Measurements from ENCODE around the gene HSPBP1.
A peak's percentile ranks its signal among the peaks of the same experiment; 100 is the strongest.

HSPBP1 gene

GRCh38 chr19:55309448-55309847 is 29.5 kb upstream of the HSPBP1 start:
- no peaks in the 10 kb centered on the region for H4K20me1 ChIP-seq (ENCODE audit: insufficient read depth, low read length)
- TF ChIP-seq CTCF (IDR thresholded peaks at IDR 0.05; ENCODE audit: low read length) (no peak), EZH2 (IDR thresholded peaks at IDR 0.05; ENCODE audit: borderline replicate concordance, low read length) (no peak)
- no peak overlapping the region for H3K4me2 ChIP-seq (ENCODE audit: low read length)
- H3K9me3 ChIP-seq (ENCODE audit: low read length) = no peaks in the 10 kb centered on the region
- peaks cover 23% of the 10 kb centered on the region for H3K36me3 ChIP-seq (ENCODE audit: insufficient read depth, low read length)
- H3F3A ChIP-seq (ENCODE audit: insufficient read depth, low read length) = no peaks in the 10 kb centered on the region
- H3K9me2 ChIP-seq (ENCODE audit: low read depth, low read length) = no peaks in the 10 kb centered on the region
- H3K79me2 ChIP-seq (ENCODE audit: insufficient read depth, low read length) = no peaks in the 10 kb centered on the region
- no peak overlapping the region for H3K9ac ChIP-seq (ENCODE audit: low read length)
- H3K4me3 ChIP-seq (ENCODE audit: low read depth, low read length, poor library complexity, severe bottlenecking) = no peak overlapping the region
- peaks cover 23% of the 10 kb centered on the region for H3K4me1 ChIP-seq (ENCODE audit: insufficient read depth, low read length, severe bottlenecking)
- H3K27me3 ChIP-seq (ENCODE audit: insufficient read depth, low read length) = no peaks in the 10 kb centered on the region
- no peak overlapping the region for H2AFZ ChIP-seq (ENCODE audit: low read length)
- H3K27ac ChIP-seq (ENCODE audit: low read depth, low read length, poor library complexity, severe bottlenecking) = no peak overlapping the region

DNA sequence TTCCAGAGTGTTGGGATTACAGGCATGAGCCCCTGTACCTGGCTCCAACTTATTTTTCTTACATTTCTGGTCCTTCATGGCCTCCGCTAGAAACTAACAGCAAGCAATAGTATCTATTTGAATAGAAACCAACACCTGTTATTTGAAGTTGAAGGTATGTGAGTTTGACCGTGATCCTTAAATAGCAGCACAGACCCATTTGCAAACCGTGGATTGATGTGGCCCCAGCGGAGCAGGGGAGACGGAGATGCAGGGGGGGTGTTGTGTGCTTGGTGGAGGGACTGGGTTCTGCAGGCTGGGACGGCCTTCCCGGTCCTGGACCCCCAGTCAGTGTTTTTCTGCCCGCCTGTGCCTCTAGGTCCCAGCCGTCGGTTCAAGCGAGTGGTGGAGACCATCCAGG is 28.4 kb upstream of the HSPBP1 start:
- H3K36me3 ChIP-seq (ENCODE audit: insufficient read depth, low read length) = peaks cover 23% of the 10 kb centered on the region
- H3K79me2 ChIP-seq (ENCODE audit: insufficient read depth, low read length) = no peaks in the 10 kb centered on the region

GRCh38 chr19:55306712-55307111 is 26.8 kb upstream of the HSPBP1 start:
- TF ChIP-seq CTCF (IDR thresholded peaks at IDR 0.05; ENCODE audit: low read length) = no peak
- no peak for TF ChIP-seq EZH2 (IDR thresholded peaks at IDR 0.05; ENCODE audit: borderline replicate concordance, low read length)
- H3K36me3 ChIP-seq (ENCODE audit: insufficient read depth, low read length) = peaks cover 23% of the 10 kb centered on the region
- H4K20me1 ChIP-seq (ENCODE audit: insufficient read depth, low read length) = no peaks in the 10 kb centered on the region
- no peak overlapping the region for H3K4me2 ChIP-seq (ENCODE audit: low read length)
- peaks cover 32% of the 10 kb centered on the region for H3K4me1 ChIP-seq (ENCODE audit: insufficient read depth, low read length, severe bottlenecking)
- no peak overlapping the region for H3K4me3 ChIP-seq (ENCODE audit: low read depth, low read length, poor library complexity, severe bottlenecking)
- H2AFZ ChIP-seq (ENCODE audit: low read length) = no peak overlapping the region
- no peaks in the 10 kb centered on the region for H3K9me3 ChIP-seq (ENCODE audit: low read length)
- no peak overlapping the region for H3K27ac ChIP-seq (ENCODE audit: low read depth, low read length, poor library complexity, severe bottlenecking)
- H3K9me2 ChIP-seq (ENCODE audit: low read depth, low read length) = no peaks in the 10 kb centered on the region
- no peaks in the 10 kb centered on the region for H3K79me2 ChIP-seq (ENCODE audit: insufficient read depth, low read length)
- H3F3A ChIP-seq (ENCODE audit: insufficient read depth, low read length) = no peaks in the 10 kb centered on the region
- no peak overlapping the region for H3K9ac ChIP-seq (ENCODE audit: low read length)
- H3K27me3 ChIP-seq (ENCODE audit: insufficient read depth, low read length) = no peaks in the 10 kb centered on the region

More for the DNA sequence above, 28.4 kb upstream of the HSPBP1 start:
- Histone ChIP-seq H3K4me2 (ENCODE audit: low read length) (peak overlapping the region; percentile 29; the same call in 1 of the 2 replicates), H2AFZ (ENCODE audit: low read length) (no peak overlapping the region), H3K9me3 (ENCODE audit: low read length) (no peaks in the 10 kb centered on the region), H3F3A (ENCODE audit: insufficient read depth, low read length) (no peaks in the 10 kb centered on the region), H3K9me2 (ENCODE audit: low read depth, low read length) (no peaks in the 10 kb centered on the region), H3K4me3 (ENCODE audit: low read depth, low read length, poor library complexity, severe bottlenecking) (no peak overlapping the region), H3K4me1 (ENCODE audit: insufficient read depth, low read length, severe bottlenecking) (peaks cover 23% of the 10 kb centered on the region), H3K9ac (ENCODE audit: low read length) (no peak overlapping the region), H3K27ac (ENCODE audit: low read depth, low read length, poor library complexity, severe bottlenecking) (peak overlapping the region; percentile 48), H4K20me1 (ENCODE audit: insufficient read depth, low read length) (no peaks in the 10 kb centered on the region), H3K27me3 (ENCODE audit: insufficient read depth, low read length) (no peaks in the 10 kb centered on the region)
- no peak for TF ChIP-seq CTCF (IDR thresholded peaks at IDR 0.05; ENCODE audit: low read length)
- TF ChIP-seq EZH2 (IDR thresholded peaks at IDR 0.05; ENCODE audit: borderline replicate concordance, low read length) = no peak
